ENCODE results near the gene EEIG1.
"Not testable (repeated sequence)": the region's sequence is repeated elsewhere in the genome, so short reads cannot be mapped to it uniquely, and the experiment has no call there.

Gene EEIG1

DNA sequence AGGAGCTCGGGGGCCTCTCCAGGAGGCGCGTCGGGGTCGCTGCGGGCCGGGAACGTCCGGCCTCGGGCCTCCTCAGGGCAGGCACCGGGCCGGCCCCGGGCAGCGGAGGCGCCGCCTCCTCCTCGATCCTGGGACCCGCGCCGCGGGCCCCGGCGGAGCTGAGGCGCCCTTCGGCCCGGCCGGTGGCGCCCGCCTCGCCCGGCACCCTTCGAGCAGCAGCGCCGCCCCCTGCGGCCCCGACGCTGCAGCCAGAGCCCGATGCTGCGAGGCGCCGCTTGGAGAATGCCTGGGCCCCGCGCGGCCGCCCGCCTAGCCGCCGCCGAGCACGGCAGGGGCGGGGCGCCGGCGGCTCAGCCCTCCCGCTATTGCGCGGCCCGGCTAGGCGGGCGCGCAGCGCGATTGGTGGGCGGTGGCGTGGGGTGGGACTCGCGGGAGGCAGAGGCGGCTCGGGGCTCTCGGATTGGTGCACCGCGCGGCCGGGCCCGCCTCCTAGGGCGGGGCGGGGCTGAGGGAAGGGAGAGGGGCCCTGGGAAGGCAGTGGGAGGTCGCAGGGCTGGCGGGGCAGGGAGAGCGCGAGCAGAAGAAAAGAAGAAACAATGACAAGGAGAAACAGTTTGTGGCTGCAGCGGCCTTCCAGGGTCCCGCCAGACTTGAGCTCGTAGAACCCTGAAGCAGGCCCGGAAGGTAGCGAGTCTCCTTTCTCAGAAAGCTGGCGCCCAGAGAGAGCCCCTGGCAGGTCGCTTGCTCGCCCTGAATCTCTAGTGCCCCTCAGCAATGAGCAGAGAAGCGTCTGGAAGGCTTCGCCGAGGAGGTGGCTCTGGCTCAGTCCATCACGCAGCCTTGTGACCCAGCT lies at the start of gene EEIG1:
EEIG1 (minus strand) TSS at position 284 of the 853 bp plus-strand sequence. CDS start 852 bp downstream, outside the sequence.
- peak; percentile 91 for DNase-seq

DNA sequence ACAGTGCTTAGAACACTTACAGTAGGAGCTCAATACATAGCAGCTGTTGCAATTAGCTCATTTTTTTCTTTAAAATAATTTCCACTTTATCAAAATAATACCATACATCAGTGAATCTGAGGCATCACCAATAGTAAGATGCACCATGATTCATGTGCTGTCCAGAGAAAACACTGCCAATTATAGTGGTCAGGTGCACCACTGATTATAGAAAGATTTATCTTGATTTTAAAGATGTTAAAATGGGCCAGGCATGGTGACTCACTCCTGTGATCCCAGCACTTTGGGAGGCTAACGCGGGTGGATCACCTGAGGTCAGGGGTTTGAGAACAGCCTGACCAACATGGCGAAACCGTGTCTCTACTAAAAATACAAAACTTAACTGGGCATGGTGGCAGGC lies 46.9 kb upstream of the EEIG1 start:
- DNase-seq, result no peak

- peak; percentile 73 for DNase-seq
These were observed 46.2 kb upstream of the EEIG1 start for GRCh38 chr9:128026773-128027541.

- DNase-seq, result no peak
These were observed 45.5 kb upstream of the EEIG1 start for GRCh38 chr9:128026255-128026772.

- no peak for DNase-seq
These were observed 44.9 kb upstream of the EEIG1 start for GRCh38 chr9:128025736-128026135.

- DNase-seq, result no peak
These were observed 44.0 kb upstream of the EEIG1 start for GRCh38 chr9:128024761-128025308.

DNA sequence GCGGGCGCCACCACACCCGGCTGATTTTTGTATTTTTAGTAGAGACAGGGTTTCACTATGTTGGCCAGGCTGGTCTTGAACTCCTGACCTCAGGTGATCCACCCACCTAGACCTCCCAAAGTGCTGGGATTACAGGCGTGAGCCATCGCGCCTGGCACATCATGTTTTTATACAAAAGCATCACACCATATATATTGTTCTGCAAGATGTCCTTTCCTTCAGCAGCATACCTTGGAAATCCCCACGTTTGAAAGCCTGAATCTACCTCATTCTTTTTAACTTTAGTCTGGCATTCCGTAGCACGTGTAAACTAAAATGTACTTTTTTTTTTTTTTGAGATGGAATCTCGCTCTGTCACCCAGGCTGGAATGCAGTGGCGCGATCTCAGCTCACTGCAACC lies 42.9 kb upstream of the EEIG1 start:
- not testable (repeated sequence) for DNase-seq

GRCh38 chr9:128022886-128023285 lies 42.1 kb upstream of the EEIG1 start:
- no peak for DNase-seq

DNA sequence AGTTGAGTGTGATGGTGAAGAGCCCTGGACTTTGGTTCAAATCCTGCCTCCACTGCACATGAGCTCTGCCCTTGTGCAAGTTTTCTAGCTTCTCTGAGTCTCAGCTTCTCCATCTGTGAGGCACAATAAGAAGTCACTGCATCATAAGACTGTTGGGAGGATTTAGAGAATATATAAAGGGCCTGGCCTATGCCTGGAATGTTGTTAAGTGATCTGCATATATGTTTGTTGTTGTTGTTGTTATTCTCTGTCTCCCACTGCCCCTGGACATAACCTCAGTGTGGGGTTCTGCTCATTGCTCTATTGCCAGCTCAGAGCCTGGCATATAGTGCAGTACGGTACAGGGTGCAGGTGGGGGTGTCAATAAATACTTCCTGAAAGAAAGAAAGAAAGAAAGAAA lies 40.3 kb upstream of the EEIG1 start:
- DNase-seq, result no peak

GRCh38 chr9:128020692-128021091 lies 39.9 kb upstream of the EEIG1 start:
- no peak for DNase-seq

GRCh38 chr9:128015696-128016095 lies 34.9 kb upstream of the EEIG1 start:
- DNase-seq, result peak; percentile 12

DNA sequence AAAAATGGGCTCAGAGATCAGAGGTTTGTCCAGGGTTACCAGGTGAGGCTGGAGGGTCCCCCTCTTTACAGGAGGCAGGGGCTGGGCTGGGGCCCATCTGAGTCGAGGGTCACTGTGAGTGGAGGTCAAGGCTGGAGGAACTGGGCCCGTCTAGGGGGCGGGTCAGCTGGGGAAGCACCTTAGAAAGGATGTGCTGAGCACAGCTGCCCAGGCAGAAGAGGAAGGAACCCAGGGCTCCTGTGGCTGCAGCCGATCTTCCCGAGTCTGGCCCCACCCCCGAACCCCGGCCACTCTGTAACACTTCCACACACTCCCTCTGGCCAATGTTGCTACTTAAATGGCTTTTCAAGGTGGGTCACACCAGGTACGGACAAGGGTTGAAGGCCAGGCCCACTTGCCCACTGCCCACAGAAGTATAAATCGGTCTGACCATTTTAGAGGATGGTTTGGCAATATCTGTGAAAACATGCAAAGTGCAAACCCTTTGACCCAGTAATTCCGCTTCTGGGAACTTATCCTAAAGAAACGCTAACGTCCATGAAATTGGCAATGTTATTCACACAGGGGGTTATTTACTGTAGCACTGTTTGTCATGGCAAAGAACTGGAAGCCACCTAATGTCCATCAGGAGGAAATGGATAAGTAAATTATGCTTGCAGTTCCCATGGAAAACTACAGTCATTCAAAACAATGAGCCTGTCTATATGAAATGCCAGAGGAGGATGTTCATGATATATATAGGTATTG lies 30.5 kb upstream of the EEIG1 start:
- no peak for DNase-seq

DNA sequence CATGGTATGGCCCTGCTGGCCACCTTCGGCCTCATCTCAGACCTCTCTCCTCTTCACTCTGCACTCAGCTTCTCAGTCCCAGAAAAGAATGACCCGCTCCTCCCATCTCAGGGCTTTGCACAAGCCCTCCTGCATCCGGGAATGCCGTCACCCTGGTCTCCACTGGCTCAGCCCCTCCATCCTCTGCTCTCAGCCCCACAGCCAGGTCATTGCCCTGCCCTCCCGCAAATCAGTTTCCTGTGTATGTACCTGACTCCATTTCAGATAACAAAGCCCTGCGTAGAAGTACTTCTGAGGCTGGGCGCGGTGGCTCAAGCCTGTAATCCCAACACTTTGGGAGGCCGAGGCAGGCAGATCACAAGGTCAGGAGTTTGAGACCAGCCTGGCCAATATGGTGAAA lies 28.9 kb upstream of the EEIG1 start:
- DNase-seq, result no peak

DNA sequence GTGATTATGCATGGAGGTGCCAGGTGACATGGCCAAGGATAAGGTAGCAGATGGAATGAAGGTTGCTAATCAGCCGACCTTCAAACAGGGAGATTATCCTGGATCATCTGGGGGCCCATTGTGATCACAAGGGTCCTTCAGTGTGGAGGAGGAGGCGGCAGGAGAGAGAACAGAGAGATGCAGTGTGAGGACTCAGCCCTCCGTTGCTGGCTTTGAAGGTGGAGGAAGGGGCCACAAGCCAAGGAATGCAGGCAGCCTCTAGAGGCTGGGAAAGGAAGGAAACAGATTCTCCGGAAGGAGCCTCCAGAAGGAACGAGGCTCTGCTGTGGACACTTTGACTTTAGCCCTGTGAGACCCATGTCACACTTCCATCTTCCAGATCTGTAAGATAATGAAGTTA lies 27.4 kb upstream of the EEIG1 start:
- DNase-seq, result no peak

DNA sequence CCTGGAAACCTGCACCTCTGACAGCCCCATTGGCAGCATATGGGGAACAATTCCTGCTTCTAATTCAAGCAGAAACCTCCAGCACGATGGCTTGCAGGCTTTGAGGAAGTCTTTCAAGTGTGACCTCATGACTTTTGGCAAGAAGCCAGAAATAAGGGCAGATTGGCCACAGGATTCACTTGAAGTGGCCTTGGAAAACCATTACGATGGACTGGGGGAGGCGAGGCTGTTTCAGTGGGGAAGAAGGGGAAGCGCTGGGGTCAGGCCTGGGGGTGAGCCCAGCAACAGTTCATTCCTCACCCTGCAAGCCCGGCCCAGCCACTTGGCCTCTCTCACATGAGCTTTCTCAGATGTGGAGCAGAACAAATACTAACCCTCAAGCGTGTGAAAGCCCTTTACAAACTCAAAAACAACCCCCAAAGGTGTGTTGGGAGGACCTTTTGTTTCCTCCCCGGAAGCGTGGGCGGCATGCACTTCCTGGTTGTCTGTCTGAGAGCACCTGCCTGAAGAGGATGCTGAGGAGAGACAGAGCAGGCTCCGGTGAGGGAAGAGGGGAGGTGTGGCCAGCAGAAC lies 26.9 kb upstream of the EEIG1 start:
- DNase-seq, result peak; percentile 93

DNA sequence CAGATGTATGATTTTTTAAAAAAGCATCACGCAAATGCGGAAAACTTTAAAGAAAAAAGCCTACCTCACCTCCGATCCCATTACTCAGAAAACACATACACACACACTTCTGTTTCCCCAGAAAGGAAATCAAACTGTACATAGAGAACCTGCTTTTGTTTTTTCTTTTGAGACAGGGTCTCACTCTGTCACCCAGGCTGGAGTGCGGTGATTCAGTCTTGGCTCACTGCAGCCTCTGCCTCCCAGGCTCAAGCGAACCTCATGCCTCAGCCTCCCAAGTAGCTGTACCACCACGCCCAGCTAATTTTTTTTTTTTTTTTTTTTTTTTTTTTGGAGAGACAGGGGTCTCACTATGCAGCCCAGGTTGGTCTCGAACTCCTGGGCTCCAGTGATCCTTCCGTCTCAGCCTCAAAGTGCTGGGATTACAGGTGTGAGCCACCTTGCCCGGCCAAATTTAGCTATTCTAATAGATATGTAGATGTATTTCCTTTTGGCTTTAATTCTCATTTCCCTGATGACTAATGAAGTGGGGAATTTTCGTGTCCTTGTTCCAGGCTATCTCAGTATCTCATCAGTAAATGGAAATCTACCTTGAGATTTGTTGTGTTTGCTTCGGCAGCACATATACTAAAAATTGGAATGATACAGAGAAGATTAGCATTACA lies 25.7 kb upstream of the EEIG1 start:
- no peak for DNase-seq

DNA sequence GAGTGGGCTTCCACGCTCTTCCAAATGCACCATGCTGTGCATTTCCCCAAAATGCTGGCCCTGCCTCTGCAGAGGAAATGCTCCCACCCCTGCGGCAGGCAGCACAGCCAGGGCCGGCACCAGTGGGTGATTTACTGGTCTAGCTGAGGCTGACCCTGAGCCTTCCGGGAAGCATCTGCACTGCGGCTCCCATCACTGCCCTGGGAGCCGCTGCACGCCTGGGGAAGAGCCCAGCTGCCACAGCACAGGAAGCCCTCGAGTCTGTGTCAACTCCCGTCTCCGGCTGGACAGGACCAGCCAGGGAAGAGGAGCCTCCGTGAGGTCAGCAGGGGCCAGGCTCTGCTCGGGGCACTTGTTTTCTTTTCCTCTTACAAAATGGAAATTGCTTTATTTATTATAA lies 25.1 kb upstream of the EEIG1 start:
- DNase-seq, result peak; percentile 35

GRCh38 chr9:128003966-128004604 lies 23.3 kb upstream of the EEIG1 start:
- DNase-seq, result no peak

- no peak for DNase-seq
These were observed 22.2 kb upstream of the EEIG1 start for GRCh38 chr9:128002959-128003358.

DNA sequence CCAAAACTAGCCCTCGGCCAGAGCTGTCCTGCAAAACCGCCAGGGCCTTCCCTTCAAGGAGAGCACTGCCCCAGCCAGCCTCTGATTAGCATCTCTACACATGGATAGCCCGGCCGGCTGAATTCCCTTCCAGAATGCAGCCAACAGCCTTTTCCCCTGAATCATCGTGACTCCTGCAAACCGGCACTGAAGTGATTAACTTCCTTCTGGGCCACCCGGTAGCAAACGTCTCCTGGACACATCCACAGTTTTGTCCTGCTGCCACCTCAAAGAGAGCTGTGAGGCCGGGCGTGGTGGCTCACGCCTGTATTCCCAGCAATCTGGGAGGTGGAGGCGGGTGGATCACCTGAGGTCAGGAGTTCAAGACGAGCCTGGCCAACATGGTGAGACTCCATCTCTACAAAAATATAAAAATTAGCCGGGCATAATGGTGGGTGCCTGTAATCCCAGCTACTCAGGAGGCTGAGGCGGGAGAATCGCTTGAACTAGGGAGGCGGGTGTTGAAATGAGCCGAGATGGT lies 21.1 kb upstream of the EEIG1 start:
- DNase-seq, result peak; percentile 35

- no peak for DNase-seq
These were observed 20.5 kb upstream of the EEIG1 start for GRCh38 chr9:128001151-128001778.

All from inflammatory macrophage treated with lipopolysaccharide for 4 hours (primary cell).